PC-9 (cell line): Measurements from ENCODE around the gene LRTM1.

Source experiments
- CTCF ChIP-seq: fragments of 200-600 bp; sonication (generic); conservative IDR thresholded peaks from 2 replicates; pipeline ENCODE4 v1.6.1; 2017; ENCODE audit warnings: mixed run types, antibody characterized with exemption, mild to moderate bottlenecking, moderate library complexity
- EZH2 ChIP-seq: fragments of 200-600 bp; sonication (generic); IDR thresholded peaks from 2 replicates; pipeline ENCODE4 v1.8.0; 2017; ENCODE audit warnings: antibody characterized with exemption, low read depth

GRCh38 chr3:54968546-54969172, 40.8 kb upstream of the LRTM1 start:
- TF ChIP-seq CTCF (no peak), EZH2 (no peak)
